ENCODE data around the gene GNB1.
"Not testable (repeated sequence)": the region's sequence is repeated elsewhere in the genome, so short reads cannot be mapped to it uniquely, and the experiment has no call there.

The GNB1 gene

GRCh38 chr1:1753607-1754005 is 137.3 kb downstream of the GNB1 start:
- DNase-seq = no peak

GRCh38 chr1:1752636-1753606 is 138.0 kb downstream of the GNB1 start:
- no peak overlapping the region for H4K91ac ChIP-seq (ENCODE audit: low read length)
- no peak overlapping the region for H2AK5ac ChIP-seq (ENCODE audit: low read length, severe bottlenecking)
- no peak overlapping the region for H4K8ac ChIP-seq (ENCODE audit: low read length)
- H3K4me3 ChIP-seq (ENCODE audit: insufficient read depth in 1 of 2, low read depth in 1 of 2, low read length in 2 of 2) = no peak overlapping the region
- no peak overlapping the region for H3K4me2 ChIP-seq (ENCODE audit: low read length, poor library complexity, severe bottlenecking)
- H2BK5ac ChIP-seq (ENCODE audit: low read depth, low read length, poor library complexity, severe bottlenecking) = no peak overlapping the region
- peaks cover 2% of the 10 kb centered on the region for H3K4me1 ChIP-seq (ENCODE audit: control insufficient read depth, insufficient read depth, low read depth, low read length)
- peaks cover 29% of the 10 kb centered on the region for H3K79me1 ChIP-seq (replicated peaks; ENCODE audit: low read length, poor library complexity, severe bottlenecking)
- no peak overlapping the region for H3K9ac ChIP-seq (ENCODE audit: low read length)
- H3K23ac ChIP-seq (ENCODE audit: low read length in 2 of 2) = no peak overlapping the region
- WGBS = 98% methylated on average over 24 of the region's 37 CpGs
- H3K9me3 ChIP-seq (ENCODE audit: control insufficient read depth, low read length) = no peaks in the 10 kb centered on the region
- H3K18ac ChIP-seq (ENCODE audit: low read depth in 1 of 2, low read length in 2 of 2) = no peak overlapping the region
- H2BK120ac ChIP-seq (ENCODE audit: low read depth, low read length) = no peak overlapping the region
- H2BK15ac ChIP-seq (ENCODE audit: low read depth, poor library complexity, severe bottlenecking) = no peak overlapping the region
- no peaks in the 10 kb centered on the region for H3K27me3 ChIP-seq (ENCODE audit: control insufficient read depth in 1 of 2, insufficient read depth in 1 of 2, low read length in 2 of 2)
- H3K4ac ChIP-seq (ENCODE audit: low read depth in 1 of 2, low read length in 2 of 2) = no peak overlapping the region
- H3K14ac ChIP-seq (ENCODE audit: low read length in 2 of 2) = no peak overlapping the region
- no peak overlapping the region for H3K27ac ChIP-seq (ENCODE audit: low read length, poor library complexity, severe bottlenecking)
- H2AFZ ChIP-seq (ENCODE audit: low read depth, low read length) = no peak overlapping the region
- no peak overlapping the region for H2BK12ac ChIP-seq (ENCODE audit: low read length in 2 of 2)
- DNase-seq = no peak
- H3K36me3 ChIP-seq (ENCODE audit: control insufficient read depth in 1 of 2, insufficient read depth in 2 of 2, low read depth in 1 of 2, low read length in 2 of 2) = peaks cover 45 to 59% of the 10 kb centered on the region in 2 experiments

More at GRCh38 chr1:1753607-1754005, 137.3 kb downstream of the GNB1 start:
- Histone ChIP-seq H3K18ac (ENCODE audit: low read depth in 1 of 2, low read length in 2 of 2) (no peak overlapping the region), H3K36me3 (ENCODE audit: control insufficient read depth in 1 of 2, insufficient read depth in 2 of 2, low read depth in 1 of 2, low read length in 2 of 2) (peaks cover 48 to 66% of the 10 kb centered on the region in 2 experiments), H2BK12ac (ENCODE audit: low read length in 2 of 2) (no peak overlapping the region), H4K8ac (ENCODE audit: low read length) (no peak overlapping the region), H3K4me3 (ENCODE audit: insufficient read depth in 1 of 2, low read depth in 1 of 2, low read length in 2 of 2) (no peak overlapping the region), H3K27ac (ENCODE audit: low read length, poor library complexity, severe bottlenecking) (no peak overlapping the region), H3K27me3 (ENCODE audit: control insufficient read depth in 1 of 2, insufficient read depth in 1 of 2, low read length in 2 of 2) (no peaks in the 10 kb centered on the region), H3K4ac (ENCODE audit: low read depth in 1 of 2, low read length in 2 of 2) (no peak overlapping the region), H4K91ac (ENCODE audit: low read length) (no peak overlapping the region), H2BK15ac (ENCODE audit: low read depth, poor library complexity, severe bottlenecking) (no peak overlapping the region), H3K14ac (ENCODE audit: low read length in 2 of 2) (no peak overlapping the region), H2BK120ac (ENCODE audit: low read depth, low read length) (no peak overlapping the region), H3K23ac (ENCODE audit: low read length in 2 of 2) (no peak overlapping the region), H2AFZ (ENCODE audit: low read depth, low read length) (no peak overlapping the region), H3K4me2 (ENCODE audit: low read length, poor library complexity, severe bottlenecking) (no peak overlapping the region), H3K9me3 (ENCODE audit: control insufficient read depth, low read length) (no peaks in the 10 kb centered on the region), H3K9ac (ENCODE audit: low read length) (no peak overlapping the region), H3K79me1 (replicated peaks; ENCODE audit: low read length, poor library complexity, severe bottlenecking) (peaks cover 35% of the 10 kb centered on the region), H3K4me1 (ENCODE audit: control insufficient read depth, insufficient read depth, low read depth, low read length) (peaks cover 5% of the 10 kb centered on the region), H2AK5ac (ENCODE audit: low read length, severe bottlenecking) (no peak overlapping the region), H2BK5ac (ENCODE audit: low read depth, low read length, poor library complexity, severe bottlenecking) (no peak overlapping the region)
- WGBS = 93% methylated on average over 16 of the region's 16 CpGs

DNA sequence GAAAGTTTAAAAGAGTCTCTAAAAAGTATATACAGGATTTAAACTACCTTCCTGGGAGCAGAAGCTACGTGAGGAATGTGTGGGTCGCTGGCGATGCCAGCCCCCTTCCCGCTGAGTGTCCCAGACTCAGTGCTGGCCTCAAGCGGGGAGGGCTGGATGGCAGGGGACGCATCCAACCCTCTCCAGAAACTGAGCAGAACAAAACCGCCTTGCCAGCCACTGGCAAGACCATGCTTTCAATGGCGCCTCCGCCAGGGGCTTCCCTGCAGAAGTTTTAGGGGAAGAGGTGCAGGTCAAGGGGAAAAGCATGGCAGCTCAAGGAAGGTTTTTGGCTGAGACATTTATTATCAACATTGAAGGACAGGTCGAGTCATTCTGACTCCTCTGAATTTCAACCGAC is 138.7 kb downstream of the GNB1 start:
- no peak overlapping the region for H3K18ac ChIP-seq (ENCODE audit: low read depth in 1 of 2, low read length in 2 of 2)
- H3K9me3 ChIP-seq (ENCODE audit: control insufficient read depth, low read length) = no peaks in the 10 kb centered on the region
- peaks cover 45 to 52% of the 10 kb centered on the region in 2 experiments for H3K36me3 ChIP-seq (ENCODE audit: control insufficient read depth in 1 of 2, insufficient read depth in 2 of 2, low read depth in 1 of 2, low read length in 2 of 2)
- no peak overlapping the region for H3K14ac ChIP-seq (ENCODE audit: low read length in 2 of 2)
- WGBS = 93% methylated on average over 11 of the region's 11 CpGs
- H2BK120ac ChIP-seq (ENCODE audit: low read depth, low read length) = no peak overlapping the region
- DNase-seq = no peak
- H3K79me1 ChIP-seq (replicated peaks; ENCODE audit: low read length, poor library complexity, severe bottlenecking) = peaks cover 22% of the 10 kb centered on the region
- H3K4me1 ChIP-seq (ENCODE audit: control insufficient read depth, insufficient read depth, low read depth, low read length) = peaks cover 2% of the 10 kb centered on the region
- H2BK5ac ChIP-seq (ENCODE audit: low read depth, low read length, poor library complexity, severe bottlenecking) = no peak overlapping the region
- H3K4ac ChIP-seq (ENCODE audit: low read depth in 1 of 2, low read length in 2 of 2) = no peak overlapping the region
- H2BK15ac ChIP-seq (ENCODE audit: low read depth, poor library complexity, severe bottlenecking) = no peak overlapping the region
- no peak overlapping the region for H3K4me2 ChIP-seq (ENCODE audit: low read length, poor library complexity, severe bottlenecking)
- no peak overlapping the region for H2AK5ac ChIP-seq (ENCODE audit: low read length, severe bottlenecking)
- H2BK12ac ChIP-seq (ENCODE audit: low read length in 2 of 2) = no peak overlapping the region
- no peak overlapping the region for H3K9ac ChIP-seq (ENCODE audit: low read length)
- no peak overlapping the region for H3K23ac ChIP-seq (ENCODE audit: low read length in 2 of 2)
- no peak overlapping the region for H3K27ac ChIP-seq (ENCODE audit: low read length, poor library complexity, severe bottlenecking)
- no peak overlapping the region for H4K91ac ChIP-seq (ENCODE audit: low read length)
- no peak overlapping the region for H2AFZ ChIP-seq (ENCODE audit: low read depth, low read length)
- no peak overlapping the region for H4K8ac ChIP-seq (ENCODE audit: low read length)
- no peak overlapping the region for H3K4me3 ChIP-seq (ENCODE audit: insufficient read depth in 1 of 2, low read depth in 1 of 2, low read length in 2 of 2)
- no peaks in the 10 kb centered on the region for H3K27me3 ChIP-seq (ENCODE audit: control insufficient read depth in 1 of 2, insufficient read depth in 1 of 2, low read length in 2 of 2)

GRCh38 chr1:1749941-1750340 is 140.9 kb downstream of the GNB1 start:
- not testable (repeated sequence) for H3K27me3 ChIP-seq (ENCODE audit: control insufficient read depth in 1 of 2, insufficient read depth in 1 of 2, low read length in 2 of 2); H3K27ac ChIP-seq (ENCODE audit: low read length, poor library complexity, severe bottlenecking); H2AK5ac ChIP-seq (ENCODE audit: low read length, severe bottlenecking); H3K4me3 ChIP-seq (ENCODE audit: insufficient read depth in 1 of 2, low read depth in 1 of 2, low read length in 2 of 2); H4K91ac ChIP-seq (ENCODE audit: low read length); DNase-seq; H3K23ac ChIP-seq (ENCODE audit: low read length in 2 of 2); H3K4ac ChIP-seq (ENCODE audit: low read depth in 1 of 2, low read length in 2 of 2); H3K9ac ChIP-seq (ENCODE audit: low read length); H3K18ac ChIP-seq (ENCODE audit: low read depth in 1 of 2, low read length in 2 of 2); H2BK15ac ChIP-seq (ENCODE audit: low read depth, poor library complexity, severe bottlenecking); H2BK5ac ChIP-seq (ENCODE audit: low read depth, low read length, poor library complexity, severe bottlenecking); H2AFZ ChIP-seq (ENCODE audit: low read depth, low read length); H2BK120ac ChIP-seq (ENCODE audit: low read depth, low read length); H3K79me1 ChIP-seq (replicated peaks; ENCODE audit: low read length, poor library complexity, severe bottlenecking); H2BK12ac ChIP-seq (ENCODE audit: low read length in 2 of 2); H3K4me2 ChIP-seq (ENCODE audit: low read length, poor library complexity, severe bottlenecking); H3K4me1 ChIP-seq (ENCODE audit: control insufficient read depth, insufficient read depth, low read depth, low read length); H3K14ac ChIP-seq (ENCODE audit: low read length in 2 of 2); H3K9me3 ChIP-seq (ENCODE audit: control insufficient read depth, low read length); H4K8ac ChIP-seq (ENCODE audit: low read length)
- peaks cover 28 to 29% of the 10 kb centered on the region in 2 experiments for H3K36me3 ChIP-seq (ENCODE audit: control insufficient read depth in 1 of 2, insufficient read depth in 2 of 2, low read depth in 1 of 2, low read length in 2 of 2)
- WGBS = 75% methylated on average over 3 of the region's 9 CpGs
